Hematopoietic multipotent progenitor cell treated with erythropoietin and hydrocortisone succinate and interleukin-3 and kit ligand, for 8 days (in vitro differentiated cells): ENCODE measurements around the gene SLC24A5.

Experiments used
- DNase-seq: peaks from one replicate; pipeline ENCODE4 v3.0.0-alpha.2; 2015

Gene SLC24A5

DNA sequence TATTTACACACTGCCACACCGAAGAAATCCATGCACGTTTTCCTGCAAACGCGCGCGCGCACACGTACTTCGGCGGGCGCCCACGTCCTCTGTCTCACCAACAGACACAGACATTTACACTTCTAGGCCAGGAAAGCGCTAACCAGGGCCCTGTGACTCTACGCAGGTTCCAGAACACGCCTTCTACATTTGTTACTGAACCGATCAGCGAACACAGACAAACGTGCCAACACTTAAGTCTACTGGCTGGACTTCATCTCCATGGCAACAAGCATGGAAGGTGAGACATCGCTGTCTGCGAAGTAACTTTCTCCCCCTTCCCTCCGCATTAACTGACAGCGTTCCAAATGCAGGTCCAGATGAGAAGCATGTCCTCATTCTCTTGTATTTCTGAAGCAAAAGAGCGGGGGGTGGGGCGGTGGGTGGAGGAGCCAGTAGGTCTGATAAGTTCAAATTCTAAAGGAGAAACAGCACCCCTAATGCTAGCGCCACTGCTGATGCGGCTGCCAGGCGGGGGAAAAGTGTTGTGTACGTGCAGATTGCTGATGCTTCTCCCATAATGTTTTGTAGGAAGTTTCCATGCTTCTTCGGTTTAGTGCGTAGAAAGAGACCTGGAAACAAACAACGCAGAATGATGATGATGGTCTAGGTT, 70.9 kb downstream of the SLC24A5 start, which contains the start of gene CTXN2:
Gene CTXN2, plus strand, starts transcription at position 92 of the 652 bp plus-strand sequence. CDS start 9,636 bp downstream, outside the sequence.
- DNase-seq = no peak
